HCT116 (cell line): ENCODE data around the gene ADAMTS6. TPM values are rescaled to one million over a fixed set of nuclear protein-coding genes. Genes with fewer than 3 reads are reported as not detected.

Experiments used
- ATAC-seq: fragments of 200-7000 bp; cut with Tn5 transposase; 2 replicates; pipeline ENCODE4 v1.9.1; 2020; ENCODE audit warnings: mild to moderate bottlenecking, moderate library complexity
- BruUV-seq: library from RNA; stranded (reverse); fragments of 400-500 nt; replicated peaks from 2 replicates; lab custom pipeline; 2021; lab: Mats Ljungman, UMichigan
- CTCF ChIA-PET: fragments of 300-600 bp; sonication (Branson Sonifier 250); formaldehyde crosslinking; loops from one replicate; lab custom pipeline; 2021; ENCODE audit warnings: antibody characterized with exemption; lab: Charles Lee
- POLR2A ChIA-PET: fragments of 300-600, 350-600 bp; sonication (Branson Sonifier 250); formaldehyde crosslinking; loops from one replicate; lab custom pipeline; 2021; ENCODE audit warnings: antibody characterized with exemption; lab: Charles Lee
- RAD21 ChIA-PET, 2 experiments: fragments of 300-600 bp; sonication (Branson Sonifier 250); formaldehyde crosslinking; loops; one replicate each; lab custom pipeline; 2023; ENCODE audit warnings: low total read pairs in 2 of 2; ENCODE audit not compliant: uncharacterized antibody in 2 of 2, unreplicated experiment in 2 of 2, low non-redundant PET in 1 of 2; lab: Charles Lee
- DNase-seq: peaks from one replicate; pipeline ENCODE4 v3.0.0-alpha.2; 2010; ENCODE audit warnings: low read depth, low spot score
- H2AFZ ChIP-seq: fragments of 200-600 bp; shearing (Covaris generic), sonication (generic); 2 replicates; pipeline ENCODE4 v1.6.1; 2017; ENCODE audit warnings: low read depth, mixed run types, mixed read lengths, antibody characterized with exemption, low read length; ENCODE audit not compliant: poor library complexity, severe bottlenecking
- H3K27ac ChIP-seq: 2 replicates; pipeline ENCODE4 v1.5.1; 2012; ENCODE audit warnings: low read depth, low read length
- H3K27me3 ChIP-seq: fragments of 200-600 bp; sonication (generic); 2 replicates; pipeline ENCODE4 v1.6.1; 2016; ENCODE audit warnings: mixed run types, low read length, mixed read lengths; ENCODE audit not compliant: insufficient read depth
- H3K36me3 ChIP-seq, 2 experiments: fragments of 200-500 bp in 1 of 2; fragments of 200-600 bp in 1 of 2; sonication (Bioruptor generic) in 1 of 2; sonication (generic) in 1 of 2; 2 replicates each; pipeline versions ENCODE4 v1.5.1 to v1.6.1; 2014 to 2016; ENCODE audit warnings: low read length in 2 of 2, inconsistent platforms in 1 of 2, mixed read lengths in 1 of 2, mixed run types in 1 of 2; ENCODE audit not compliant: insufficient read depth in 2 of 2, control insufficient read depth in 1 of 2
- H3K4me1 ChIP-seq, 2 experiments: fragments of 200-600 bp in 1 of 2; sonication (generic) in 1 of 2; 2 replicates each; pipeline versions ENCODE4 v1.5.1 to v1.6.1; 2012 to 2017; ENCODE audit warnings: low read length in 2 of 2, inconsistent platforms in 1 of 2, mild to moderate bottlenecking in 1 of 2, mixed read lengths in 1 of 2, mixed run types in 1 of 2, moderate library complexity in 1 of 2; ENCODE audit not compliant: insufficient read depth in 2 of 2, control insufficient read depth in 1 of 2
- H3K4me2 ChIP-seq: fragments of 200-600 bp; sonication (generic); 2 replicates; pipeline ENCODE4 v1.6.1; 2017; ENCODE audit warnings: mixed run types, low read length, mixed read lengths
- H3K4me3 ChIP-seq, 2 experiments: fragments of 200-600 bp in 1 of 2; sonication (generic) in 1 of 2; replicated peaks in 1 of 2; 2 replicates each; pipeline ENCODE4 v1.5.1; 2011 to 2016; ENCODE audit warnings: low read length in 2 of 2, control low read depth in 1 of 2, low read depth in 1 of 2, mild to moderate bottlenecking in 1 of 2, mixed read lengths in 1 of 2, mixed run types in 1 of 2
- H3K79me2 ChIP-seq: fragments of 200-600 bp; sonication (generic); 2 replicates; pipeline ENCODE4 v1.6.1; 2017; ENCODE audit warnings: mild to moderate bottlenecking, mixed run types, low read length, moderate library complexity, mixed read lengths; ENCODE audit not compliant: insufficient read depth
- H3K9ac ChIP-seq: fragments of 200-600 bp; sonication (generic); 2 replicates; pipeline ENCODE4 v1.6.1; 2016; ENCODE audit warnings: low read length, mixed read lengths
- H3K9me2 ChIP-seq: fragments of 200-600 bp; sonication (generic), shearing (Covaris generic); 2 replicates; pipeline ENCODE4 v1.6.1; 2017; ENCODE audit warnings: mixed run types, mild to moderate bottlenecking, moderate library complexity; ENCODE audit not compliant: insufficient read depth
- H3K9me3 ChIP-seq, 2 experiments: fragments of 200-500 bp in 1 of 2; fragments of 200-600 bp in 1 of 2; sonication (Bioruptor generic) in 1 of 2; sonication (generic) in 1 of 2; 2 replicates each; pipeline ENCODE4 v1.6.1; 2014 to 2017; ENCODE audit warnings: low read length in 2 of 2, mixed read lengths in 2 of 2, inconsistent platforms in 1 of 2, low read depth in 1 of 2, mild to moderate bottlenecking in 1 of 2, mixed run types in 1 of 2, moderate library complexity in 1 of 2; ENCODE audit not compliant: control insufficient read depth in 1 of 2, insufficient read depth in 1 of 2
- H4K20me1 ChIP-seq: fragments of 200-600 bp; sonication (generic), shearing (Covaris generic); 2 replicates; pipeline ENCODE4 v1.6.1; 2017; ENCODE audit warnings: mixed run types, mild to moderate bottlenecking, moderate library complexity; ENCODE audit not compliant: insufficient read depth
- CEBPB ChIP-seq: IDR thresholded peaks from 2 replicates; pipeline ENCODE4 v1.6.1; 2012; ENCODE audit warnings: low read depth
- EGR1 ChIP-seq: IDR thresholded peaks from 2 replicates; pipeline ENCODE4 v1.6.1; 2012; ENCODE audit warnings: low read depth
- ELF1 ChIP-seq: IDR thresholded peaks from 2 replicates; pipeline ENCODE4 v1.6.1; 2012; ENCODE audit warnings: low read depth, borderline replicate concordance
- EZH2phosphoT487 ChIP-seq: fragments of 200-600 bp; IDR thresholded peaks from 2 replicates; pipeline ENCODE4 v1.6.1; 2018; ENCODE audit warnings: antibody characterized with exemption, borderline replicate concordance
- FOSL1 ChIP-seq: IDR thresholded peaks from 2 replicates; pipeline ENCODE4 v1.6.1; 2012; ENCODE audit warnings: low read depth
- POLR2AphosphoS5 ChIP-seq: IDR thresholded peaks from 2 replicates; pipeline ENCODE4 v1.6.1; 2011; ENCODE audit warnings: mild to moderate bottlenecking, low read depth, low read length, moderate library complexity
- RAD21 ChIP-seq: IDR thresholded peaks from 2 replicates; pipeline ENCODE4 v1.6.1; 2012; ENCODE audit warnings: low read depth, mild to moderate bottlenecking
- REST ChIP-seq: IDR thresholded peaks from 2 replicates; pipeline ENCODE4 v1.6.1; 2012; ENCODE audit warnings: low read depth
- SRF ChIP-seq: IDR thresholded peaks from 2 replicates; pipeline ENCODE4 v1.6.1; 2012; ENCODE audit warnings: low read depth
- ZBTB33 ChIP-seq: IDR thresholded peaks from 2 replicates; pipeline ENCODE4 v1.6.1; 2011; ENCODE audit warnings: mild to moderate bottlenecking, low read length, moderate library complexity; ENCODE audit not compliant: insufficient replicate concordance; ENCODE audit errors: extremely low read depth
- ZFX ChIP-seq: fragments of 450-650 bp; IDR thresholded peaks from 2 replicates; pipeline ENCODE4 v1.6.1; 2017
- intact Hi-C: fragments of 100-400 bp; cut with micrococcal nuclease; formaldehyde crosslinking; loops from 2 replicates; pipeline ENCODE4 v1.10.0; 2022
- total RNA-seq: library from RNA; stranded (reverse); gene quantifications from one replicate; pipeline ENCODE4 v1.2.1, GENCODE V29; 2021; ENCODE audit not compliant: unreplicated experiment
- TF ChIP-seq, protein P1 (sequence below): IDR thresholded peaks from 2 replicates; pipeline ENCODE4 v1.6.1; 2012
- TF ChIP-seq, protein P2 (sequence below): IDR thresholded peaks from 2 replicates; pipeline ENCODE4 v1.6.1; 2012

Gene ADAMTS6
- total RNA-seq, 1 experiment from 2014 or later = 0.93 TPM

- ChIA-PET RAD21 (no interaction called here), CTCF (no interaction called here), POLR2A (no interaction called here)
- no peaks in the 10 kb centered on the region for H3K36me3 ChIP-seq
- H3K9ac ChIP-seq = no peak overlapping the region
- no peak overlapping the region for H2AFZ ChIP-seq
- intact Hi-C loops = no loop called here
- no peak overlapping the region for H3K27ac ChIP-seq
- H3K4me2 ChIP-seq = no peak overlapping the region
- peaks cover 7 to 17% of the 10 kb centered on the region in 2 experiments; a peak in 3 of 4 replicates for H3K4me1 ChIP-seq
- ATAC-seq (no peak), DNase-seq (no peak)
- H3K27me3 ChIP-seq = no peaks in the 10 kb centered on the region
- no TSS peak for BruUV-seq
- no peaks in the 10 kb centered on the region for H3K9me3 ChIP-seq
- no peaks in the 10 kb centered on the region for H3K9me2 ChIP-seq
- no peaks in the 10 kb centered on the region for H4K20me1 ChIP-seq
- no peak for TF ChIP-seq SRF
- no peak for TF ChIP-seq ELF1
- TF ChIP-seq ZFX = no peak
- TF ChIP-seq POLR2AphosphoS5 = no peak
- TF ChIP-seq, protein P1, sequence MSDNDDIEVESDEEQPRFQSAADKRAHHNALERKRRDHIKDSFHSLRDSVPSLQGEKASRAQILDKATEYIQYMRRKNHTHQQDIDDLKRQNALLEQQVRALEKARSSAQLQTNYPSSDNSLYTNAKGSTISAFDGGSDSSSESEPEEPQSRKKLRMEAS = no peak
- TF ChIP-seq RAD21 = no peak
- TF ChIP-seq ZBTB33 = no peak
- no peak for TF ChIP-seq CEBPB
- TF ChIP-seq, all 23 proteins: peak for 0
- no peaks in the 10 kb centered on the region for H3K79me2 ChIP-seq
- H3K4me3 ChIP-seq = no peak overlapping the region
These were observed 3.4 kb downstream of the ADAMTS6 start for GRCh38 chr5:65478336-65478735.

DNA sequence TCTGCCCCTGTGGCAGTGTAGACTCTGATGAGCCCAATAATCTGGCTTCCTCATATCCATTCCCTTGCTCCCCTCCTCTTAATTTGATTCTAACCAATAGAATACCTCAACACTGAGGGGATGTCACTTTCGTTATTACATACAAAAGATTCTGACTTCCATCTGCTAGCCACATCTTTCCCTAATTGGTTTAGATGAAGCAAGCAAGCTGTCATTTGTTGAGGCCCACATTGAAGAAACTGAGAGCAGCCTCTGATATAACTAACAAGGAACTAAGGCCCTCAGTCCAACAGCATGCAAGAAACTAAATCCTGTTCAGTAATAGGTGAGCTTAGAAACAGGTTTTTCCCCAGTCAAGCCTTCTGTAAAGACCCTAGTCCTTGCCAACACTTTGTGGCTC is 5.8 kb downstream of the ADAMTS6 start:
- no peaks in the 10 kb centered on the region for H4K20me1 ChIP-seq
- no TSS peak for BruUV-seq
- no peaks in the 10 kb centered on the region for H3K79me2 ChIP-seq
- H3K27me3 ChIP-seq = no peaks in the 10 kb centered on the region
- H3K4me1 ChIP-seq = no peaks in the 10 kb centered on the region
- ChIA-PET POLR2A (no interaction called here), RAD21 (no interaction called here), CTCF (no interaction called here)
- no peak overlapping the region for H2AFZ ChIP-seq
- H3K9me2 ChIP-seq = no peaks in the 10 kb centered on the region
- no peak overlapping the region for H3K9ac ChIP-seq
- H3K9me3 ChIP-seq = no peaks in the 10 kb centered on the region
- no peak overlapping the region for H3K4me2 ChIP-seq
- no peak for DNase-seq
- no peak overlapping the region for H3K4me3 ChIP-seq
- ATAC-seq = no peak
- no peak overlapping the region for H3K27ac ChIP-seq
- no peaks in the 10 kb centered on the region for H3K36me3 ChIP-seq
- intact Hi-C loops = no loop called here
- TF ChIP-seq EZH2phosphoT487 (no peak), FOSL1 (no peak), REST (no peak), EGR1 (no peak), ZFX (no peak), CEBPB (no peak), ELF1 (no peak), RAD21 (no peak)
- TF ChIP-seq, protein P1 = no peak
- TF ChIP-seq, protein P2, sequence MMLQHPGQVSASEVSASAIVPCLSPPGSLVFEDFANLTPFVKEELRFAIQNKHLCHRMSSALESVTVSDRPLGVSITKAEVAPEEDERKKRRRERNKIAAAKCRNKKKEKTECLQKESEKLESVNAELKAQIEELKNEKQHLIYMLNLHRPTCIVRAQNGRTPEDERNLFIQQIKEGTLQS = no peak
